ENCODE results near the gene PIGH.
A peak's percentile ranks its signal among the peaks of the same experiment; 100 is the strongest.

Gene PIGH

GRCh38 chr14:67643713-67644112 lies 43.6 kb upstream of the PIGH start:
- Histone ChIP-seq H3K4me2 (ENCODE audit: low read length) (no peak overlapping the region), H3K9me3 (ENCODE audit: insufficient read depth, low read length) (no peaks in the 10 kb centered on the region), H3K36me3 (replicated peaks; ENCODE audit: low read depth, low read length) (no peaks in the 10 kb centered on the region)

GRCh38 chr14:67641902-67642749 lies 42.1 kb upstream of the PIGH start:
- H3K79me2 ChIP-seq (ENCODE audit: low read length), result no peaks in the 10 kb centered on the region
- H3K27ac ChIP-seq (ENCODE audit: low read length), result no peak overlapping the region
- H2AFZ ChIP-seq (ENCODE audit: low read depth, low read length), result no peak overlapping the region
- peaks cover 9% of the 10 kb centered on the region for H3K4me1 ChIP-seq (ENCODE audit: low read length)
- H3K4me3 ChIP-seq (ENCODE audit: low read length), result no peak overlapping the region
- H3K9me3 ChIP-seq (ENCODE audit: insufficient read depth, low read length), result no peaks in the 10 kb centered on the region
- no peaks in the 10 kb centered on the region for H4K20me1 ChIP-seq (ENCODE audit: insufficient read depth, low read length)
- H3K4me2 ChIP-seq (ENCODE audit: low read length), result no peak overlapping the region
- H3K9ac ChIP-seq (ENCODE audit: low read length), result no peak overlapping the region
- no peaks in the 10 kb centered on the region for H3K27me3 ChIP-seq (ENCODE audit: low read depth, low read length)
- no peak for TF ChIP-seq CTCF (IDR thresholded peaks at IDR 0.05; ENCODE audit: low read depth, low read length)
- no peak for TF ChIP-seq EZH2phosphoT487 (IDR thresholded peaks at IDR 0.05; ENCODE audit: low read depth)
- no peaks in the 10 kb centered on the region for H3K36me3 ChIP-seq (replicated peaks; ENCODE audit: low read depth, low read length)

More at GRCh38 chr14:67643713-67644112, 43.6 kb upstream of the PIGH start:
- H3K27me3 ChIP-seq (ENCODE audit: low read depth, low read length), result no peaks in the 10 kb centered on the region
- H2AFZ ChIP-seq (ENCODE audit: low read depth, low read length), result no peak overlapping the region
- H3K27ac ChIP-seq (ENCODE audit: low read length), result peak overlapping the region; percentile 32; the same call in 1 of the 2 replicates
- H3K79me2 ChIP-seq (ENCODE audit: low read length), result no peaks in the 10 kb centered on the region
- H3K4me3 ChIP-seq (ENCODE audit: low read length), result no peak overlapping the region
- no peaks in the 10 kb centered on the region for H4K20me1 ChIP-seq (ENCODE audit: insufficient read depth, low read length)
- peaks cover 9% of the 10 kb centered on the region for H3K4me1 ChIP-seq (ENCODE audit: low read length)
- TF ChIP-seq EZH2phosphoT487 (IDR thresholded peaks at IDR 0.05; ENCODE audit: low read depth) (no peak), CTCF (IDR thresholded peaks at IDR 0.05; ENCODE audit: low read depth, low read length) (no peak)
- H3K9ac ChIP-seq (ENCODE audit: low read length), result no peak overlapping the region

GRCh38 chr14:67641480-67641879 lies 41.4 kb upstream of the PIGH start:
- TF ChIP-seq EZH2phosphoT487 (IDR thresholded peaks at IDR 0.05; ENCODE audit: low read depth) (no peak), CTCF (IDR thresholded peaks at IDR 0.05; ENCODE audit: low read depth, low read length) (no peak)
- Histone ChIP-seq H3K4me3 (ENCODE audit: low read length) (no peak overlapping the region), H3K9ac (ENCODE audit: low read length) (no peak overlapping the region), H2AFZ (ENCODE audit: low read depth, low read length) (no peak overlapping the region), H3K9me3 (ENCODE audit: insufficient read depth, low read length) (no peaks in the 10 kb centered on the region), H3K27me3 (ENCODE audit: low read depth, low read length) (no peaks in the 10 kb centered on the region), H3K4me2 (ENCODE audit: low read length) (no peak overlapping the region), H3K27ac (ENCODE audit: low read length) (no peak overlapping the region), H3K36me3 (replicated peaks; ENCODE audit: low read depth, low read length) (no peaks in the 10 kb centered on the region), H3K79me2 (ENCODE audit: low read length) (no peaks in the 10 kb centered on the region), H3K4me1 (ENCODE audit: low read length) (peaks cover 12% of the 10 kb centered on the region), H4K20me1 (ENCODE audit: insufficient read depth, low read length) (no peaks in the 10 kb centered on the region)

- no peaks in the 10 kb centered on the region for H3K9me3 ChIP-seq (ENCODE audit: insufficient read depth, low read length)
- no peaks in the 10 kb centered on the region for H4K20me1 ChIP-seq (ENCODE audit: insufficient read depth, low read length)
- H3K27me3 ChIP-seq (ENCODE audit: low read depth, low read length), result no peaks in the 10 kb centered on the region
- no peaks in the 10 kb centered on the region for H3K36me3 ChIP-seq (replicated peaks; ENCODE audit: low read depth, low read length)
- peaks cover 11% of the 10 kb centered on the region for H3K4me1 ChIP-seq (ENCODE audit: low read length)
- no peaks in the 10 kb centered on the region for H3K79me2 ChIP-seq (ENCODE audit: low read length)
- H3K4me2 ChIP-seq (ENCODE audit: low read length), result no peak overlapping the region
- TF ChIP-seq CTCF (IDR thresholded peaks at IDR 0.05; ENCODE audit: low read depth, low read length) (no peak), EZH2phosphoT487 (IDR thresholded peaks at IDR 0.05; ENCODE audit: low read depth) (no peak)
- H3K9ac ChIP-seq (ENCODE audit: low read length), result no peak overlapping the region
- no peak overlapping the region for H3K4me3 ChIP-seq (ENCODE audit: low read length)
- no peak overlapping the region for H2AFZ ChIP-seq (ENCODE audit: low read depth, low read length)
- no peak overlapping the region for H3K27ac ChIP-seq (ENCODE audit: low read length)
Measured at GRCh38 chr14:67638642-67639041, 38.6 kb upstream of the PIGH start.
